H1 (cell line): ENCODE measurements around the gene NFIA. TPM values are rescaled to one million over a fixed set of nuclear protein-coding genes. Genes with fewer than 3 reads are reported as not detected.

Experiments used
- CTCF ChIA-PET: fragments of 300-600 bp; sonication (Branson Sonifier 250); formaldehyde crosslinking; loops from one replicate; lab custom pipeline; 2021; ENCODE audit not compliant: partially characterized antibody; lab: Charles Lee
- POLR2A ChIA-PET: fragments of 300-600 bp; sonication (Branson Sonifier 250); formaldehyde crosslinking; loops from one replicate; lab custom pipeline; 2021; ENCODE audit warnings: inconsistent platforms; ENCODE audit not compliant: partially characterized antibody; lab: Charles Lee
- DNase-seq, 2 experiments: peaks; one replicate each; pipeline versions ENCODE4 v3.0.0 to v3.0.0-alpha.2; 2010 to 2022; ENCODE audit warnings: low spot score in 2 of 2, low read depth in 1 of 2, mixed read lengths in 1 of 2
- FAIRE-seq: peaks from 2 replicates; lab custom pipeline; 2011; peaks lifted over from hg19 to GRCh38; lab: Jason Lieb, UNC
- H2AFZ ChIP-seq: 2 replicates; pipeline ENCODE4 v1.8.1; 2012; ENCODE audit warnings: low read length, inconsistent platforms
- H2AK5ac ChIP-seq: 2 replicates; pipeline ENCODE4 v1.6.1; 2013; ENCODE audit warnings: low read depth, low read length
- H2BK120ac ChIP-seq: replicated peaks from 2 replicates; pipeline ENCODE3; 2013; ENCODE audit warnings: low read depth, low read length, inconsistent platforms
- H2BK12ac ChIP-seq: 2 replicates; pipeline ENCODE4 v1.6.1; 2013; ENCODE audit warnings: low read depth, low read length
- H2BK15ac ChIP-seq: 2 replicates; pipeline ENCODE4 v1.6.1; 2013; ENCODE audit warnings: low read length
- H2BK20ac ChIP-seq: 2 replicates; pipeline ENCODE4 v1.6.1; 2013; ENCODE audit warnings: low read length
- H2BK5ac ChIP-seq: 2 replicates; pipeline ENCODE4 v1.6.1; 2013; ENCODE audit warnings: low read depth, low read length
- H3K14ac ChIP-seq: 2 replicates; pipeline ENCODE4 v1.6.1; 2013; ENCODE audit warnings: inconsistent platforms; ENCODE audit not compliant: insufficient read length
- H3K18ac ChIP-seq: 2 replicates; pipeline ENCODE4 v1.6.1; 2013; ENCODE audit warnings: low read length; ENCODE audit errors: extremely low read depth
- H3K23ac ChIP-seq: 2 replicates; pipeline ENCODE4 v1.6.1; 2013; ENCODE audit warnings: inconsistent platforms; ENCODE audit not compliant: insufficient read length
- H3K23me2 ChIP-seq: 2 replicates; pipeline ENCODE4 v1.6.1; 2013; ENCODE audit warnings: low read depth, low read length
- H3K27ac ChIP-seq: 2 replicates; pipeline ENCODE4 v1.6.1; 2011; ENCODE audit warnings: low read depth, low read length, inconsistent platforms
- H3K27me3 ChIP-seq, 4 experiments: replicated peaks in 1 of 4; 1 replicate in 1 of 4; 2 replicates in 3 of 4; pipeline versions ENCODE4 v1.6.1 to v1.8.1; 2011 to 2013; ENCODE audit warnings: low read length in 3 of 4, mild to moderate bottlenecking in 3 of 4, inconsistent platforms in 2 of 4, mixed read lengths in 2 of 4, moderate library complexity in 1 of 4; ENCODE audit not compliant: control insufficient read depth in 3 of 4, insufficient read depth in 3 of 4; ENCODE audit errors: extremely low read depth in 1 of 4
- H3K36me3 ChIP-seq, 4 experiments: 2 replicates each; pipeline versions ENCODE4 v1.6.1 to v1.8.1; 2011 to 2013; ENCODE audit warnings: mild to moderate bottlenecking in 4 of 4, low read length in 3 of 4, moderate library complexity in 2 of 4, control low read depth in 1 of 4, inconsistent platforms in 1 of 4; ENCODE audit not compliant: insufficient read depth in 4 of 4, control insufficient read depth in 2 of 4
- H3K4ac ChIP-seq: replicated peaks from 2 replicates; pipeline ENCODE3; 2013; ENCODE audit warnings: low read length, low read depth, mixed read lengths, inconsistent platforms; ENCODE audit not compliant: insufficient read length
- H3K4me1 ChIP-seq, 4 experiments: replicated peaks in 1 of 4; 1 replicate in 1 of 4; 2 replicates in 3 of 4; pipeline versions ENCODE4 v1.6.1 to v1.8.1; 2011 to 2013; ENCODE audit warnings: low read length in 3 of 4, inconsistent platforms in 2 of 4, mixed read lengths in 1 of 4; ENCODE audit not compliant: insufficient read depth in 4 of 4, control insufficient read depth in 3 of 4
- H3K4me2 ChIP-seq, 2 experiments: 2 replicates each; pipeline versions ENCODE4 v1.6.1 to v1.8.1; 2011 to 2013; ENCODE audit warnings: low read depth in 2 of 2, low read length in 2 of 2, control low read depth in 1 of 2, inconsistent platforms in 1 of 2, mild to moderate bottlenecking in 1 of 2; ENCODE audit not compliant: insufficient read depth in 1 of 2
- H3K4me3 ChIP-seq, 4 experiments: fragments of 200-600, 300-600 bp in 1 of 4; sonication (generic), shearing (Covaris generic), sonication (Bioruptor Twin) in 1 of 4; 2 replicates each; pipeline versions ENCODE4 v1.5.1 to v1.8.1; 2011 to 2016; ENCODE audit warnings: low read length in 4 of 4, low read depth in 3 of 4, control low read depth in 2 of 4, inconsistent platforms in 2 of 4, mild to moderate bottlenecking in 2 of 4, mixed read lengths in 1 of 4, moderate library complexity in 1 of 4; ENCODE audit not compliant: insufficient read depth in 2 of 4; ENCODE audit errors: extremely low read depth in 1 of 4
- H3K56ac ChIP-seq: replicated peaks from 2 replicates; pipeline ENCODE3; 2013; ENCODE audit warnings: low read depth, mild to moderate bottlenecking, mixed read lengths, low read length, inconsistent platforms; ENCODE audit not compliant: insufficient read length
- H3K79me1 ChIP-seq: 2 replicates; pipeline ENCODE4 v1.6.1; 2013; ENCODE audit warnings: low read depth, low read length, control low read depth
- H3K79me2 ChIP-seq, 2 experiments: 2 replicates each; pipeline versions ENCODE4 v1.6.1 to v1.8.1; 2012 to 2013; ENCODE audit warnings: low read length in 2 of 2, mild to moderate bottlenecking in 2 of 2, inconsistent platforms in 1 of 2; ENCODE audit not compliant: insufficient read depth in 2 of 2, control insufficient read depth in 1 of 2
- H3K9ac ChIP-seq, 4 experiments: replicated peaks in 1 of 4; 1 replicate in 1 of 4; 2 replicates in 3 of 4; pipeline versions ENCODE4 v1.6.1 to v1.8.1; 2011 to 2013; ENCODE audit warnings: low read depth in 3 of 4, low read length in 3 of 4, control low read depth in 2 of 4, mild to moderate bottlenecking in 2 of 4, moderate library complexity in 2 of 4, inconsistent platforms in 1 of 4; ENCODE audit errors: extremely low read depth in 1 of 4
- H3K9me3 ChIP-seq, 2 experiments: 2 replicates each; pipeline versions ENCODE4 v1.6.1 to v1.8.1; 2012 to 2013; ENCODE audit warnings: mild to moderate bottlenecking in 2 of 2, moderate library complexity in 2 of 2, control low read depth in 1 of 2, inconsistent platforms in 1 of 2, low read depth in 1 of 2, low read length in 1 of 2, mixed read lengths in 1 of 2; ENCODE audit not compliant: insufficient read depth in 2 of 2
- H4K20me1 ChIP-seq, 2 experiments: replicated peaks in 1 of 2; 2 replicates each; pipeline versions ENCODE3 to v1.8.1; 2011 to 2013; ENCODE audit warnings: inconsistent platforms in 2 of 2, low read length in 2 of 2, mild to moderate bottlenecking in 1 of 2; ENCODE audit not compliant: insufficient read depth in 2 of 2, control insufficient read depth in 1 of 2
- H4K5ac ChIP-seq: 2 replicates; pipeline ENCODE4 v1.6.1; 2013; ENCODE audit warnings: low read length, low read depth, mixed read lengths, inconsistent platforms; ENCODE audit not compliant: insufficient read length
- H4K8ac ChIP-seq: 2 replicates; pipeline ENCODE4 v1.8.0; 2013; ENCODE audit warnings: mild to moderate bottlenecking, moderate library complexity, low read length, inconsistent platforms; ENCODE audit not compliant: insufficient read depth; ENCODE audit errors: extremely low read depth
- H4K91ac ChIP-seq: replicated peaks from 2 replicates; pipeline ENCODE3; 2013; ENCODE audit warnings: low read length, mixed read lengths, inconsistent platforms; ENCODE audit not compliant: insufficient read length
- ZNF274 ChIP-seq: IDR thresholded peaks from 2 replicates; pipeline ENCODE4 v1.7.0; 2012; ENCODE audit warnings: low read length, borderline replicate concordance; ENCODE audit errors: extremely low read depth
- WGBS, 2 experiments: shearing (Covaris generic) in 1 of 2; methylation state at CpG; one replicate each; pipeline versions ENCODE4 v1.1.6 to v1.1.7; 2013 to 2015; ENCODE audit warnings: low lambda C conversion rate in 2 of 2, mixed read lengths in 2 of 2, inconsistent platforms in 1 of 2, low coverage in 1 of 2, missing lambda C conversion rate in 1 of 2; ENCODE audit not compliant: insufficient replicate concordance in 2 of 2, insufficient coverage in 1 of 2, insufficient read length in 1 of 2; ENCODE audit errors: extremely low coverage in 1 of 2, missing lambda C conversion rate in 1 of 2; 5-methylcytosine and 5-hydroxymethylcytosine counted together
- polyA plus RNA-seq, 7 experiments: library from polyadenylated mRNA; depleted of rRNA in 3 of 7; stranded (reverse) in 5 of 7; unstranded in 2 of 7; fragments of >200 nt in 5 of 7; fragments of 200-250 nt in 2 of 7; gene quantifications; 1 replicate in 5 of 7; 2 replicates in 1 of 7; 4 replicates in 1 of 7; pipeline versions ENCODE4 v1.2.1 to v1.2.3, GENCODE V29; 2011 to 2013; ENCODE audit warnings: missing spikeins in 2 of 7, mixed read lengths in 2 of 7
- total RNA-seq: library from RNA; stranded (reverse); fragmentation: NEBNext Ultra II Directional; extraction: Animal tissue kit (Norgen Biotek cat#: 25700); gene quantifications from 2 replicates; pipeline ENCODE4 v1.2.1, GENCODE V29; 2021
- TF ChIP-seq, protein P1 (sequence below): IDR thresholded peaks from 2 replicates; pipeline ENCODE4 v1.6.1; 2012; ENCODE audit warnings: low read length, inconsistent platforms

NFIA gene
- total and polyA plus RNA-seq, 2 of the 8 experiments (the other 6 are each of a cell fraction or from before 2014, with no cell fraction given) = 1.8 to 2.3 TPM

DNA sequence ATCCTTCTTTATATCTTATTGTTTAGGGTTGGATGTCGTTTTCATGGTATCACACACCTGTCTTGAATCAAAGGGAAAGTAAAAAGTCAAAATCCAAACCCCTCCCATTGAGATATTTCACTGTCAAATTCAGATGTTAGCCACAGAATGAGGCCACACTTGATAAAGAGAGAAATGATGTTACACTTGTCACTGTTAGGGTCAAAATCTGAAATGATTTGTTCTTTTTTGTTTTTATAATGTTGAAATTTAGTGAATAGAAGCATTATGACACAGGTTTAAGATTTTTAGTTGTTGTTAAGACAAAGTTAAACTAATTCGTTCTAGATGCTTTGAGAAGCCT, 13.1 kb downstream of the NFIA start:
- Histone ChIP-seq H3K27me3 (no peaks in the 10 kb centered on the region), H4K20me1 (no peaks in the 10 kb centered on the region), H3K23me2 (no peaks in the 10 kb centered on the region), H2AK5ac (no peak overlapping the region), H3K9me3 (no peaks in the 10 kb centered on the region), H3K4me2 (no peak overlapping the region), H3K56ac (no peak overlapping the region), H2BK20ac (no peak overlapping the region), H4K5ac (no peak overlapping the region), H3K4me3 (no peak overlapping the region), H3K79me2 (no peaks in the 10 kb centered on the region), H3K36me3 (no peaks in the 10 kb centered on the region), H2BK12ac (no peak overlapping the region), H4K8ac (no peak overlapping the region), H3K18ac (no peak overlapping the region), H3K4ac (no peak overlapping the region), H3K23ac (no peak overlapping the region)
- POLR2A ChIA-PET = no interaction called here
- no peak for DNase-seq
- FAIRE-seq = no peak
- no peak for TF ChIP-seq ZNF274
- TF ChIP-seq, protein P1, sequence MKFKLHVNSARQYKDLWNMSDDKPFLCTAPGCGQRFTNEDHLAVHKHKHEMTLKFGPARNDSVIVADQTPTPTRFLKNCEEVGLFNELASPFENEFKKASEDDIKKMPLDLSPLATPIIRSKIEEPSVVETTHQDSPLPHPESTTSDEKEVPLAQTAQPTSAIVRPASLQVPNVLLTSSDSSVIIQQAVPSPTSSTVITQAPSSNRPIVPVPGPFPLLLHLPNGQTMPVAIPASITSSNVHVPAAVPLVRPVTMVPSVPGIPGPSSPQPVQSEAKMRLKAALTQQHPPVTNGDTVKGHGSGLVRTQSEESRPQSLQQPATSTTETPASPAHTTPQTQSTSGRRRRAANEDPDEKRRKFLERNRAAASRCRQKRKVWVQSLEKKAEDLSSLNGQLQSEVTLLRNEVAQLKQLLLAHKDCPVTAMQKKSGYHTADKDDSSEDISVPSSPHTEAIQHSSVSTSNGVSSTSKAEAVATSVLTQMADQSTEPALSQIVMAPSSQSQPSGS = no peak
- TF ChIP-seq, all 59 proteins: peak for 0
- Histone ChIP-seq H2AFZ (no peak overlapping the region), H3K79me1 (no peaks in the 10 kb centered on the region), H3K9ac (no peak overlapping the region), H3K27ac (no peak overlapping the region), H2BK120ac (no peak overlapping the region), H4K91ac (no peak overlapping the region), H2BK15ac (no peak overlapping the region), H3K14ac (no peak overlapping the region), H2BK5ac (no peak overlapping the region), H3K4me1 (no peaks in the 10 kb centered on the region)
- WGBS, 2 experiments = 77% methylated on average over 2 of the region's 2 CpGs; no CpG with 5 or more reads in 1 of the 2 experiments
- CTCF ChIA-PET = interaction anchor here (1.4 kb wide), 1 partner anchor 45 kb away, joined by 6 read pairs; no protein-coding TSS in a partner anchor
